Islet of Langerhans (tissue), 1 donor: ENCODE results near the gene USP36.

Experiments used
- FAIRE-seq: peaks from one replicate; lab custom pipeline; 2011; peaks lifted over from hg19 to GRCh38; lab: Jason Lieb, UNC

USP36 gene

DNA sequence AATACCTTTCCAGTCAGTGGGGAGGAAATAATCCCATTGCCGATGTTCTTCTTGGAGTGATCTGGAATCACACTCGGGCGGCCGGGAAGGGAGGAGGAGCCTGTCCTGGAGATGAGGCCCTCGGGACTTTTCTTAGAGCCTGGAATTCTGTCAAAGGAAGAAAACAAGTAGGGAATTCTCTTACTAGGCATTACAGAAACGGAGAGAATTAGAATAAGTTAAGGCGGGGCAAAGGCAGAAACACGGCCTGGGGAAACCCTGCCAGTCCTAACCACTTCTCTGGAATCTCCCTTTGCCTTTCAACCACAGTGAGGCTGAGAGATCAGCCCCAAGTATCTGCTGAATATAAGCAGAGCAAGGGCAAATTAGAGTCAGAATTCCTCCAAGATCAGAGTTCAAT lies 27.8 kb downstream of the USP36 start:
- no peak for FAIRE-seq

DNA sequence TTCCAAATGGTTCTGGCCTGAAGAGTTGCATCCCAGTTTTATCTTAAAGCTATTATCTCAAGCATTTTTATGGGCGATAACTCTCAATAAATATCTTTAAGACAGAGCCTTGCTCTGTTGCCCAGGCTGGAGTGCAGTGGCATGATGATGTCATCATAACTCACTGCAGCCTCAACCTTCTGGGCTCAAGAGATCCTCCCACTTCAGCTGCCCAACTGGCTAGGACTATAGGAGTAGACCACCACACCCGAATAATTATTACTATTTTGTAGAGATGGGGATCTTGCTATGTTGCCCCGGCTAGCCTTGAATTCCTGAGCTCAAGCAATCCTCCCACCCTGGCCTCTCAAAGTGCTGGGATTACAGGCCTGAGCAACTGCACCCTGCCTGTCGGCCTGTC lies 32.5 kb downstream of the USP36 start:
- FAIRE-seq = no peak

DNA sequence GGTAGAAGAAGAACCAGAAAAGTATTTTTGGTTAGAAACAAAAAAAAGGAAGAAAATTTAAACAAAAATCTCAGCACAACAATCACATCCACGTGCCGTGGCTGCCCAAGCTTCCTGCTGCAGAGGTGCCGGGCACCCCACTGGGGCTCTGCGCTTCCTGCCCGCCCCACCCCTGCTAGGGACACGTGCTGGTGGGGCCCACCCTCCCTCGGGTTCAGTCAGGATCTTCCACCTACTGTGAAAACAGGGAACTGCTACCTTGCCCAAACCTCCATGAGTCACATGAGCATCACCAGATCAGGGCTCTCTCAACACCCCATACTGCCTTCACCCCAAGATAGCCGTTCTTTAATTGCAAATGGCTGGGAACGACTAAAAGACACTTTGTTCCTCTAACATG lies 34.2 kb downstream of the USP36 start:
- FAIRE-seq = no peak

- no peak for FAIRE-seq
These were observed 35.3 kb downstream of the USP36 start for GRCh38 chr17:78805301-78805700.

DNA sequence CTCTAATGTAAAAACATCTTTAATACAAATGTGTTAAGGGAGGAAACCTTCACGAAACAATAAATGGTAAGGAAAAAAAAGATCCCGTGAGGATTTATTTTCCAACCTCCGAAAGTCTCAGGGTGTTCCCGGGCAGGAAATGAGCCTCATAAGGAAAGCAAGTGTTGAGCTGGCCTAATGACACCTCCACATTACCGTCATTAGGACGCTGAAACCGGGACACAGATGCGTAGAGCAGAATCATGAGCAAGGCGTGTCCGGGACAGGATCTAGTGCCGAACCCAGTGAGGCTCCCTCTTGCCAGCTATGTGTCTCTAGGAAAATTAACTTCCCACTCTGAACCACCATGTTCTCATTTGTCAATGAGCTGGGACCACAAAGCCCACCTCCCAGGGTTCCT lies 35.8 kb downstream of the USP36 start:
- FAIRE-seq = no peak

- no peak for FAIRE-seq
These were observed 37.3 kb downstream of the USP36 start for GRCh38 chr17:78803186-78803845.

DNA sequence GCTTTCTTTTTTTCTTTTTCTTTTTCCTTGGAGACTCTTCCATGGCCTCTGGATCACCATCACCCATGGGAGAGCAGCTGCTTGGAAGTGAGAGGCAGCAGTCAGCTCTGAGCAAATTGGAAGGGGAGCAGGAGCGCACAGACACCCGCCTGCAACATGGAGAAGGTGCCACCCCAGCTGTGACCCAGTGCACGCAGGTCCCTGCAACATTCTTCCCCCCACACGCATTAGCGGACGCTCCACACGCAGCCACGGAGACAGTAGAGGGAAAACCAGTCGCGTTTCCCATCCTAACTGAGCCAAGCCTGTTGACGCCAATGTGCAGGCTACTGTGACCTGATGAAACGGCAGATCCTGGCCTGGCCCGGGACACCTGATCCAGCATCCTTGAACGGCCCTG lies 38.2 kb downstream of the USP36 start:
- no peak for FAIRE-seq

DNA sequence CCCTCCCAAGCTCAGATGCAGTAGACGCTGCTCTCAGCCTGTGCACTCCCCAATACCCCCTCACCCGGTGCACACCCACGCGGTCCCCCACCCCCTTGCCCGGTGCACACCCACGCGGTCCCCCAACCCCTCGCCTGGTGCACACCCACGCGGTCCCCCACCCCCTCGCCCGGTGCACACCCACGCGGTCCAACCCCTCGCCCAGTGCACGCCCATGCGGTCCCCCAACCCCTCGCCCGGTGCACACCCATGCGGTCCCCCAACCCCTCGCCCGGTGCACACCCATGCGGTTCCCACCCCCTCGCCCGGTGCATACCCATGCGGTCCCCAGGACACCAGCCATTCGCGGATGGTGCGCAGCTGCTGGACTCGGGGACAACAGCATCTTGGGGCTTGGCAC lies 38.6 kb downstream of the USP36 start:
- FAIRE-seq = no peak

- no peak for FAIRE-seq
These were observed 40.3 kb downstream of the USP36 start for GRCh38 chr17:78800132-78800931.

DNA sequence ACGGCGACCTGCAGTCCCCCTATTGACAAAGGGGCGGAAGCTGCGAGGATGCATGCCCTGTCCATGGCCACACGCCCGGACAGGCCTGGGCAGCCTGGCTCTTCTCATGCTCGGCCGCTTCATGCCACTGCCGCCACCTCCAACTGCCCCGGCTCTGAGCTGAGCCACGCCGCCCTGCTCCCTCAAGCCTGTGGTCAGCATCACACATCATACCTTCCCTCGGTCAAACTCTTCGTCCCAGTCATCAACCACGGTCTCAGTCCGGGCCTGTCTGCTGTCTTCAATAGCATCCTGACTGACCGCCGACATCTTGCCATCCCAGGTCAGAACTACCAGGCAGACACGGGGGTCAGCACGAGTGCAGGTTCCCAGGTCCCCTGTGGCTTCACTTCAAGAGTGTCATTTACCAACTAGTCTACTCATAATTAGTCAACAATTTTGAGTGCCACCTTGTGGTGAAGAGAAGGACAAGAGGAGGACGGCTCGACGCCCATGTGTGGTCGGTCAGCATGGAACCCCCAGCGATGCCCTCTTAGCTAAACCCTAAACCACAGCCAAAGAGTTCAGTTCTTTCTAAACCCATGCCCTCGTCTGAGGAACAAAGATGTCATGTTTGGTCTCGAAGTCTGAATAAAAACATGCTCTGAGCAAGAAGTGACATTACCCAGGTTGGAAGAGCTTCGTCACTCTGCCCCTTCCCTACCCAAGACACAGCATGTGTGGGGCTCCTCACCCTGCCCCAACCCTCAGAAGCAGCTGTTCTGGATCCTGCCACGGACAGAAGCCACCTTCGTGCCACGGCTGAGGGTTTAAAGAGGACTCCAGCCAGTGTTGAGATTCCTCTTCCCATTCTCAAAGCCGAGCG lies 41.7 kb downstream of the USP36 start:
- no peak for FAIRE-seq

- no peak for FAIRE-seq
These were observed 42.7 kb downstream of the USP36 start for GRCh38 chr17:78797691-78798585.

DNA sequence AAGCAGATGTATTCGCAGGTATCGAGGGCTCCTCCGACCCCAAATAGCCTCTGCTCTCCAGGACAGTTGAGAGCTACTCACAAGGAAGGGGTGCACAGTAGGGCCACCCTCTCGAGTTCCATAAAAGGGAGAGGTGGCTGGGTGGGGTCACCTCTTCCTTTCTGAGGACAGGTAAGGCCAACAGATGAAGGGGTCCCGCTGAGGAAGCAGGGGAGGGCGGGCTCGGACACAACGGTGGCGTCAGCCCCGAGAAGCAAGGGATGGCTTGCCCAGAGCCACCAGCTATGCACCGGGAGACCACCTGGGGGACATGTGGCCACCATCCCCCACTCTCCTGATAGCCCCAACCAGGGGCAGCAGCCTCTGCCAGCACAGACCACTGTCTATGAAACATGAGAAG lies 43.4 kb downstream of the USP36 start:
- FAIRE-seq = no peak

GRCh38 chr17:78796517-78796900 lies 44.1 kb downstream of the USP36 start:
- FAIRE-seq = no peak

- FAIRE-seq = no peak
These were observed 44.6 kb downstream of the USP36 start for GRCh38 chr17:78795861-78796516.

DNA sequence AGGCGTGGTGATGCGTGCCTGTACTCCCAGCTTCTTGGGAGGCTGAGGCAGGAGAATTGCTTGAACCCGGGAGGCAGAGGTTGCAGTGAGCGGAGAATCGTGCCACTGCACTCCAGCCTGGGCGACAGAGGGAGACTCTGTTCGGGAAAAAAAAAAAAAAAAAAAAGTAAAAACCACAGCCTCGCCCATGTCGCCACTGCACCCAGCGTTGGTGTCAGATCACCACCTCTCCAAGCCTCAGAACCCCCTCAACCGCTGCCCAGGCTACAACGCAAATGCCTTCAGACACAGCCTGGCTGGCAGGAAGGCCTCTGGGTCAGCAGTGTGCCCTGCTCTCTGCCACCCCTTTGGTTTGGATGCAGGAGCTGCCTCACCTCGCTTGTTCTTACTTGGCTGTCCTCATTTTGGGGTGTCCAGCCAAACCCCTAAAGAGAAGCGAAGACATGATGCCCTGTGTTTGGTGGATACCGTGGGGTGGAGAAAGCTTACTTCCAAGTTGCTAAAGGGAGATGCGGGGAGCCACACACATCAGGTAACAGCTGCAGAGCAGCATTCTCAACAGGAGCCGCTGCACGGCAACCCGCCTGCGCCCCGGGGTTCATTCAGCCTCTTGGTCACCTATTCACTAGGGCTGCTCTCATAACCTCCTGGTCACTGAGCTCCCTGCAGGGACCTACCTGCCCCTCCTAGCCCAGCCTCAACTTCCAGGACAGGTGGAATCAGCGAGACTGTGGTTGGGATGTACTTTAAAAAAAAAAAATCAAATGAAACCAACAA lies 45.6 kb downstream of the USP36 start:
- no peak for FAIRE-seq

- FAIRE-seq = no peak
These were observed 46.2 kb downstream of the USP36 start for GRCh38 chr17:78794399-78794798.

DNA sequence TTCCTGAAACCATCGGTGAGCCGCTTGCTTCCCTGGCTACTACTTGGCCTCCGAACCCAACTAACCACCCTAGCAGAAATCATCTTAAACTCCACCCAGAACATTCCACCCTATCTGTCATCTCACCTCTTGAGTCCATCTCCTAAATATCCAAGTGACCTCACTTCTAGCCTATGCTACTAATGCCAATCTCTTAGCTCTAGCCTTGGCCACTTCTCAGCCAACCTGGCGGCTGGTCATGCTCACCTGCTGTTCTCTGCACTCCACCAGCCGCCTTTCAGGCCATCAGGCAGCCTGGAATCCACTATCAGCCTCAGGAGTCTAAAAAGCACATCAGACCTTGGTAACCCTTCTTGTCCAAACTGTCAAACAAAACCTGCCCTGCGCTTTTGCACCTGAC lies 46.6 kb downstream of the USP36 start:
- no peak for FAIRE-seq

DNA sequence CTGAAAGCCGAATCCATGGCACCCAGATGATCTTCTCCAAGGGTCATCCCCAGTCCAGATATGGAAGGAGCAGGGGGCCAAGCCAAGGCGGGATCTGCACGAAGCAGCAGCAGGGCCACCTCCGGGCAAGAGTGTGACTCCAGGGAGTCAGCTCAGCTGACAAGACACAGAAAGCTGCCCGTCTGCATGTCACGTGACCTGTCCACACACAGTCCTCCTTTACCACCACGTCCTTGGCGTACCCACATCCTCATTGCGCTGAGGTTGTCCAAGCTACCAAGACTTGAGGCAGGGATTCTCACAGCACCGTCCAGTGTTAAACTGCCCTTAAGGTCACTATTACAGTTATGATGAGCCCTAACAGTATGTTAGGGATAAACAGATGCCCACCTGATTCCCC lies 47.2 kb downstream of the USP36 start:
- no peak for FAIRE-seq

DNA sequence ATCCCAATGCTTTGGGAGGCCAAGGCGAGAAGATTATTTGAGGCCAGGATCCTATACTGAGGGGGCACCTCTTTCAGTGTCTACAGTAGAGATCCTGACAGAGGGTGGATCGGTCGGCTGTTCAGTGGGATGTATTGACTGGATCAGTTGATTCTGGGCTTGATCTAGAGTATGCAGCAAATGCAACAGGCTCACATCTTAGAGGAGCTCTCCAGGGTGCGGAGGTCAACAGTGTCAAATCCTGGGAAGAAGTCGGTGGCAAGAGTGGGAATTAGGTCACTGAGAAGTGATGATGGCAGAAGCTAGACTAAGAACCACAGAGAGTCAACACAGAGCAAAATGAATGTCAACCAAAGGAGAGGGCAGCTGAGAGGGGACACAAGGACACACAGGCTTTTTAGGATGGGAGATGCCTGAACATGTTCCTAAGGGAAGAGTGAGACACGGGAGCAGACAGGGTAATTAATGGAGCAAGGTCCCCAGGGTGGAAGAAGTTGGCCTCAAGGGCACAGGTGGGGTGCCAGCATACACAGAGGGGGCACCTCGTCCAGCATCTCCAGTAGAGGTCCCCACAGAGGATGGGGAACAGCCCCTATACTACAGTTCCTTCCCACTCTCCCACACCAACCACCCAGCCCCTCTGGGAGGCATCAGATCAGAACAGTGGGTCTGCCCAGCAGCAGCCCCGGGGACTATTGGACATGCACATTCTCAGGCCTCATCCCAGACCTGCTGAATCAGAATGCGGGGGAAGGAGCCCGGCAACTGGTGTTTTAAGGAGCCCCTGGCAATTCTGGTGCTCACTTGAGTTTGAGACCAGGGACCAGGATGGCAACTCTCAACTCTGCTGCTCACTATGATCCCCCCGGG lies 48.5 kb downstream of the USP36 start:
- FAIRE-seq = no peak

DNA sequence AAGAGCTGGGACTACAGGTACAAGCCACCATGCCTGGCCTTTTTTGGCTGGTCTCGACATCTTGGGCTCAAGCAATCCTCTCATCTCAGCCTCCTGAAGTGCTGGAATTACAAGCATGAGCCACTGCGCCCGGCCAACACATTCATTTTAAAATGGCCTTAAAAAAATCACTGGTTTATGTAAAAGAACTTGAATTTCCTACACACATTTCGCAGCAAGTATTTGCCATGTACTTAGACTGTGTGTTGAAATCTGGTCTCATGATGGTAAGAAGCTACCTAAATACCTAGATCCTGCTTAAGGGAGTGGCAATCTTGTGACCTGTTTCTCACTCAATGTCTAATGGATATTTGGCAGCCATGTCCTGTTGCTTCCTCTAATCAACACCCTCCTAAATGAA lies 50.1 kb downstream of the USP36 start:
- no peak for FAIRE-seq
